ENCODE measurements around the gene USP11. TPM values are rescaled to one million over a fixed set of nuclear protein-coding genes. Genes with fewer than 3 reads are reported as not detected.

Gene USP11
- total RNA-seq, 1 experiment from 2014 or later = 122 TPM

GRCh38 chrX:47202316-47202715 lies 30.5 kb upstream of the USP11 start:
- no peaks in the 10 kb centered on the region for H3K4me1 ChIP-seq (ENCODE audit: insufficient read depth, low read length, poor library complexity, severe bottlenecking)
- ChIA-PET CTCF (no interaction called here), POLR2A (ENCODE audit: low non-redundant PET) (no interaction called here)
- no peak overlapping the region for H3K27ac ChIP-seq (ENCODE audit: low read depth, low read length, poor library complexity, severe bottlenecking)
- intact Hi-C loops (cut with micrococcal nuclease; ENCODE audit: unreplicated experiment) = no loop called here
- H3K36me3 ChIP-seq (ENCODE audit: insufficient read depth, low read length, poor library complexity, severe bottlenecking) = peaks cover 99% of the 10 kb centered on the region
- H3K4me3 ChIP-seq (ENCODE audit: low read depth, low read length, poor library complexity, severe bottlenecking) = no peak overlapping the region
- no TSS peak for BruUV-seq (replicated peaks)
- H3K27me3 ChIP-seq (replicated peaks; ENCODE audit: insufficient read depth, low read depth, low read length, poor library complexity) = no peaks in the 10 kb centered on the region
- no peak for TF ChIP-seq CTCF (conservative IDR thresholded peaks at IDR 0.05; ENCODE audit: low read depth, low read length)
- no peak for TF ChIP-seq EZH2 (IDR thresholded peaks at IDR 0.05; ENCODE audit: borderline replicate concordance, low read depth, low read length, poor library complexity, severe bottlenecking)
- no peak for DNase-seq (ENCODE audit: low spot score)
- H3K9me3 ChIP-seq (ENCODE audit: low read depth, low read length, poor library complexity, severe bottlenecking) = no peaks in the 10 kb centered on the region

- Histone ChIP-seq H3K36me3 (ENCODE audit: insufficient read depth, low read length, poor library complexity, severe bottlenecking) (peaks cover 100% of the 10 kb centered on the region), H3K27ac (ENCODE audit: low read depth, low read length, poor library complexity, severe bottlenecking) (no peak overlapping the region), H3K27me3 (replicated peaks; ENCODE audit: insufficient read depth, low read depth, low read length, poor library complexity) (no peaks in the 10 kb centered on the region), H3K4me3 (ENCODE audit: low read depth, low read length, poor library complexity, severe bottlenecking) (no peak overlapping the region), H3K4me1 (ENCODE audit: insufficient read depth, low read length, poor library complexity, severe bottlenecking) (no peaks in the 10 kb centered on the region), H3K9me3 (ENCODE audit: low read depth, low read length, poor library complexity, severe bottlenecking) (no peaks in the 10 kb centered on the region)
- POLR2A ChIA-PET (ENCODE audit: low non-redundant PET) = no interaction called here
- no TSS peak for BruUV-seq (replicated peaks)
- CTCF ChIA-PET = no interaction called here
- intact Hi-C loops (cut with micrococcal nuclease; ENCODE audit: unreplicated experiment) = no loop called here
- TF ChIP-seq EZH2 (IDR thresholded peaks at IDR 0.05; ENCODE audit: borderline replicate concordance, low read depth, low read length, poor library complexity, severe bottlenecking) (no peak), CTCF (conservative IDR thresholded peaks at IDR 0.05; ENCODE audit: low read depth, low read length) (no peak)
- no peak for DNase-seq (ENCODE audit: low spot score)
Observed at GRCh38 chrX:47202877-47203276, 29.9 kb upstream of the USP11 start.

GRCh38 chrX:47204970-47205369 lies 27.8 kb upstream of the USP11 start:
- no peaks in the 10 kb centered on the region for H3K27me3 ChIP-seq (replicated peaks; ENCODE audit: insufficient read depth, low read depth, low read length, poor library complexity)
- no peak overlapping the region for H3K4me3 ChIP-seq (ENCODE audit: low read depth, low read length, poor library complexity, severe bottlenecking)
- no peak overlapping the region for H3K27ac ChIP-seq (ENCODE audit: low read depth, low read length, poor library complexity, severe bottlenecking)
- intact Hi-C loops (cut with micrococcal nuclease; ENCODE audit: unreplicated experiment) = no loop called here
- H3K4me1 ChIP-seq (ENCODE audit: insufficient read depth, low read length, poor library complexity, severe bottlenecking) = no peaks in the 10 kb centered on the region
- CTCF ChIA-PET = no interaction called here
- DNase-seq (ENCODE audit: low spot score) = no peak
- TF ChIP-seq CTCF (conservative IDR thresholded peaks at IDR 0.05; ENCODE audit: low read depth, low read length) = no peak
- no peak for TF ChIP-seq EZH2 (IDR thresholded peaks at IDR 0.05; ENCODE audit: borderline replicate concordance, low read depth, low read length, poor library complexity, severe bottlenecking)
- no TSS peak for BruUV-seq (replicated peaks)
- POLR2A ChIA-PET (ENCODE audit: low non-redundant PET) = no interaction called here
- H3K9me3 ChIP-seq (ENCODE audit: low read depth, low read length, poor library complexity, severe bottlenecking) = no peaks in the 10 kb centered on the region
- peaks cover 99% of the 10 kb centered on the region for H3K36me3 ChIP-seq (ENCODE audit: insufficient read depth, low read length, poor library complexity, severe bottlenecking)

Data from A673 (cell line).